GM23338 (cell line): Measurements from ENCODE around the gene MYO16. TPM values are rescaled to one million over a fixed set of nuclear protein-coding genes. Genes with fewer than 3 reads are reported as not detected.
A peak's percentile ranks its signal among the peaks of the same experiment; 100 is the strongest.

Source experiments
- ATAC-seq: fragments of 200-7000 bp; cut with Tn5 transposase; 3 replicates; pipeline ENCODE4 v1.9.1; 2020
- DNase-seq: peaks from one replicate; pipeline ENCODE4 v3.0.0-alpha.2; 2015; ENCODE audit warnings: low spot score
- H2AFZ ChIP-seq: fragments of 200-600 bp; sonication (generic); 2 replicates; pipeline ENCODE4 v1.8.0; 2016; ENCODE audit warnings: antibody characterized with exemption, mild to moderate bottlenecking, moderate library complexity
- H3F3A ChIP-seq: fragments of 200-600 bp; sonication (generic); replicated peaks from 2 replicates; pipeline ENCODE4 v1.8.0; 2017; ENCODE audit warnings: antibody characterized with exemption, mixed run types, low read depth
- H3K27ac ChIP-seq: fragments of 200-600 bp; sonication (generic); 2 replicates; pipeline ENCODE4 v1.6.1; 2016; ENCODE audit warnings: low read depth
- H3K27me3 ChIP-seq: fragments of 200-600 bp; sonication (generic); 2 replicates; pipeline ENCODE4 v1.8.0; 2016; ENCODE audit warnings: mild to moderate bottlenecking, mixed run types, moderate library complexity; ENCODE audit not compliant: insufficient read depth
- H3K36me3 ChIP-seq: fragments of 200-600 bp; sonication (generic); 2 replicates; pipeline ENCODE4 v1.8.0; 2016; ENCODE audit warnings: mild to moderate bottlenecking; ENCODE audit not compliant: insufficient read depth
- H3K4me1 ChIP-seq: fragments of 200-600 bp; sonication (generic); 2 replicates; pipeline ENCODE4 v1.8.0; 2016; ENCODE audit warnings: mild to moderate bottlenecking, moderate library complexity; ENCODE audit not compliant: insufficient read depth
- H3K4me2 ChIP-seq: fragments of 200-600 bp; sonication (generic); 2 replicates; pipeline ENCODE4 v1.7.1; 2017; ENCODE audit warnings: mixed run types
- H3K4me3 ChIP-seq: fragments of 200-600 bp; sonication (generic); 2 replicates; pipeline ENCODE4 v1.6.1; 2016; ENCODE audit warnings: mixed run types
- H3K79me2 ChIP-seq: fragments of 200-600 bp; sonication (generic); replicated peaks from 2 replicates; pipeline ENCODE4 v1.8.0; 2017; ENCODE audit warnings: mild to moderate bottlenecking; ENCODE audit not compliant: insufficient read depth
- H3K9me2 ChIP-seq: fragments of 200-600 bp; sonication (generic); 2 replicates; pipeline ENCODE4 v1.8.0; 2017; ENCODE audit not compliant: insufficient read depth
- H4K20me1 ChIP-seq: fragments of 200-600 bp; sonication (generic); replicated peaks from 2 replicates; pipeline ENCODE4 v1.8.0; 2017; ENCODE audit warnings: mild to moderate bottlenecking; ENCODE audit not compliant: insufficient read depth
- H3K27ac Mint-ChIP-seq: 2 replicates; pipeline ENCODE4 v1.8.0; 2020; ENCODE audit warnings: inconsistent platforms, mild to moderate bottlenecking, moderate library complexity, mixed read lengths
- H3K27me3 Mint-ChIP-seq: 3 replicates; pipeline ENCODE4 v1.8.0; 2022; ENCODE audit warnings: low read depth, mild to moderate bottlenecking, moderate library complexity, mixed read lengths, inconsistent platforms; ENCODE audit not compliant: insufficient read depth, poor library complexity
- H3K36me3 Mint-ChIP-seq: 3 replicates; pipeline ENCODE4 v1.8.0; 2021; ENCODE audit warnings: low read depth, mild to moderate bottlenecking, inconsistent platforms, moderate library complexity, mixed read lengths
- H3K4me1 Mint-ChIP-seq: 3 replicates; pipeline ENCODE4 v1.8.0; 2020; ENCODE audit warnings: mild to moderate bottlenecking, inconsistent platforms, mixed read lengths
- H3K4me3 Mint-ChIP-seq: 3 replicates; pipeline ENCODE4 v1.8.0; 2021; ENCODE audit warnings: moderate library complexity, mild to moderate bottlenecking, inconsistent platforms, mixed read lengths
- H3K9me3 Mint-ChIP-seq: 3 replicates; pipeline ENCODE4 v1.8.0; 2020; ENCODE audit warnings: moderate library complexity, mild to moderate bottlenecking, inconsistent platforms, mixed read lengths
- CTCF ChIP-seq, 2 experiments: fragments of 200-600 bp in 1 of 2; sonication (generic) in 1 of 2; conservative IDR thresholded peaks; 2 replicates each; pipeline versions ENCODE4 v1.5.1 to v1.6.1; 2016 to 2017; ENCODE audit warnings: antibody characterized with exemption in 2 of 2, low read depth in 2 of 2, mild to moderate bottlenecking in 2 of 2, moderate library complexity in 1 of 2
- JUNB ChIP-seq: IDR thresholded peaks from one replicate; pipeline ENCODE4 v1.6.1; 2016; ENCODE audit warnings: antibody characterized with exemption; ENCODE audit not compliant: unreplicated experiment
- NANOG ChIP-seq: IDR thresholded peaks from 2 replicates; pipeline ENCODE4 v1.6.1; 2016; ENCODE audit warnings: antibody characterized with exemption, borderline replicate concordance
- STAT1 ChIP-seq: IDR thresholded peaks from one replicate; pipeline ENCODE4 v1.6.1; 2016; ENCODE audit warnings: antibody characterized with exemption; ENCODE audit not compliant: unreplicated experiment
- ZNF331 ChIP-seq: fragments of 250-450 bp; sonication (Bioruptor Pico); IDR thresholded peaks from 2 replicates; pipeline ENCODE4 v1.5.0; 2020; ENCODE audit warnings: low read depth, mild to moderate bottlenecking, moderate library complexity
- polyA plus RNA-seq: library from polyadenylated mRNA; unstranded; fragments of >200 nt; fragmentation: Nextera tagmentation; extraction: Ambion mirVana; gene quantifications from 2 replicates; pipeline ENCODE4 v1.2.1, GENCODE V29; 2016
- total RNA-seq: library from RNA; depleted of rRNA; stranded (reverse); fragments of >200 nt; shearing (Covaris generic); gene quantifications from 2 replicates; pipeline ENCODE4 v1.2.3, GENCODE V29; 2014
- TF ChIP-seq, protein P1 (sequence below): IDR thresholded peaks from 2 replicates; pipeline ENCODE4 v1.6.1; 2016; ENCODE audit warnings: antibody characterized with exemption

Gene MYO16
- total and polyA plus RNA-seq, 2 experiments from 2014 or later: 0.10 to 0.13 TPM

DNA sequence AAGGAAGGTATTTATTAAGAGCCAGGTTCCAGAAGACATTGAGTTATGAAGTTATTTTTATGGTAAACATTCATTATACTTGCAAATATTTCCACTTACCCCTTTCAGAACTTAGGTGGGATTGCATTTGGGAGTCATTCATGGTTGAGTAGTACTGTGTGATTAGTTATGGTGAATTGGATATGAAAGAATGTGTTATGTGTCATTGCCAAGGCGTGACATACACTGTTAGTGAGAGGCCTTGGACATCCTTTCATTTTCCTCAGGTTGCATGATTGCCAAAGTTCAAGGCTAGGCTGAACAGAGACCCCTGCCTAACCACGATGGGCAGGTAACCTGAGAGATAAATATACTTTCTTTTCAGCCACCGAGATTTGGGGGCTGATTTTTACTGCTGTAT lies 40.9 kb upstream of the MYO16 start:
- Histone ChIP-seq H3K4me2 (no peak overlapping the region), H3K79me2 (no peaks in the 10 kb centered on the region), H3K4me1 (no peaks in the 10 kb centered on the region), H3K27me3 (no peaks in the 10 kb centered on the region), H4K20me1 (no peaks in the 10 kb centered on the region), H3K27ac (no peak overlapping the region), H3F3A (no peaks in the 10 kb centered on the region), H3K4me3 (no peak overlapping the region), H3K36me3 (no peaks in the 10 kb centered on the region), H2AFZ (no peak overlapping the region), H3K9me2 (0 out of 2 replicates have a peak, but pooled peaks cover 2% of the 10 kb centered on the region)
- H3K4me1 Mint-ChIP-seq: no peaks in the 10 kb centered on the region
- DNase-seq (no peak), ATAC-seq (no peak)
- no peaks in the 10 kb centered on the region for H3K9me3 Mint-ChIP-seq
- no peak overlapping the region for H3K4me3 Mint-ChIP-seq
- H3K36me3 Mint-ChIP-seq: no peaks in the 10 kb centered on the region; the same call in 2 of the 3 replicates
- TF ChIP-seq JUNB: no peak
- TF ChIP-seq, protein P1, sequence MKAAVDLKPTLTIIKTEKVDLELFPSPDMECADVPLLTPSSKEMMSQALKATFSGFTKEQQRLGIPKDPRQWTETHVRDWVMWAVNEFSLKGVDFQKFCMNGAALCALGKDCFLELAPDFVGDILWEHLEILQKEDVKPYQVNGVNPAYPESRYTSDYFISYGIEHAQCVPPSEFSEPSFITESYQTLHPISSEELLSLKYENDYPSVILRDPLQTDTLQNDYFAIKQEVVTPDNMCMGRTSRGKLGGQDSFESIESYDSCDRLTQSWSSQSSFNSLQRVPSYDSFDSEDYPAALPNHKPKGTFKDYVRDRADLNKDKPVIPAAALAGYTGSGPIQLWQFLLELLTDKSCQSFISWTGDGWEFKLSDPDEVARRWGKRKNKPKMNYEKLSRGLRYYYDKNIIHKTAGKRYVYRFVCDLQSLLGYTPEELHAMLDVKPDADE: no peak
- TF ChIP-seq ZNF331 (CRISPR knock-in tag): no peak
- H3K27me3 Mint-ChIP-seq: peaks cover 1% of the 10 kb centered on the region
- H3K27ac Mint-ChIP-seq: no peak overlapping the region

GRCh38 chr13:108594153-108594552 lies 35.3 kb upstream of the MYO16 start:
- DNase-seq (no peak), ATAC-seq (peak; percentile 40)
- H3K4me2 ChIP-seq: no peak overlapping the region
- Mint-ChIP-seq H3K36me3 (no peaks in the 10 kb centered on the region), H3K27me3 (peaks cover 22% of the 10 kb centered on the region), H3K9me3 (no peaks in the 10 kb centered on the region; the same call in 2 of the 3 replicates), H3K27ac (no peak overlapping the region), H3K4me3 (no peak overlapping the region), H3K4me1 (no peaks in the 10 kb centered on the region)
- no peaks in the 10 kb centered on the region for H3K4me1 ChIP-seq
- no peak overlapping the region for H3K4me3 ChIP-seq
- no peaks in the 10 kb centered on the region for H3K27me3 ChIP-seq
- no peaks in the 10 kb centered on the region for H3K9me2 ChIP-seq
- H2AFZ ChIP-seq: no peak overlapping the region
- TF ChIP-seq CTCF (conservative IDR thresholded peaks at IDR 0.05; ENCODE audit: low read depth in 2 of 2) (no peak), NANOG (no peak), STAT1 (no peak), ZNF331 (CRISPR knock-in tag) (no peak)
- TF ChIP-seq, protein P1: no peak
- H3K36me3 ChIP-seq: no peaks in the 10 kb centered on the region
- no peaks in the 10 kb centered on the region for H3F3A ChIP-seq
- H3K79me2 ChIP-seq: no peaks in the 10 kb centered on the region
- H3K27ac ChIP-seq: no peak overlapping the region
- no peaks in the 10 kb centered on the region for H4K20me1 ChIP-seq
